HG03280 (cell line): ENCODE data around the gene RSRC1.
"Not testable (repeated sequence)": the region's sequence is repeated elsewhere in the genome, so short reads cannot be mapped to it uniquely, and the experiment has no call there.

ENCODE experiments used
- ATAC-seq: cut with Tn5 transposase; IDR thresholded peaks from one replicate; pipeline ENCODE4 v1.9.1; 2021; ENCODE audit warnings: mild to moderate bottlenecking, moderate library complexity; ENCODE audit not compliant: unreplicated experiment

The RSRC1 gene

DNA sequence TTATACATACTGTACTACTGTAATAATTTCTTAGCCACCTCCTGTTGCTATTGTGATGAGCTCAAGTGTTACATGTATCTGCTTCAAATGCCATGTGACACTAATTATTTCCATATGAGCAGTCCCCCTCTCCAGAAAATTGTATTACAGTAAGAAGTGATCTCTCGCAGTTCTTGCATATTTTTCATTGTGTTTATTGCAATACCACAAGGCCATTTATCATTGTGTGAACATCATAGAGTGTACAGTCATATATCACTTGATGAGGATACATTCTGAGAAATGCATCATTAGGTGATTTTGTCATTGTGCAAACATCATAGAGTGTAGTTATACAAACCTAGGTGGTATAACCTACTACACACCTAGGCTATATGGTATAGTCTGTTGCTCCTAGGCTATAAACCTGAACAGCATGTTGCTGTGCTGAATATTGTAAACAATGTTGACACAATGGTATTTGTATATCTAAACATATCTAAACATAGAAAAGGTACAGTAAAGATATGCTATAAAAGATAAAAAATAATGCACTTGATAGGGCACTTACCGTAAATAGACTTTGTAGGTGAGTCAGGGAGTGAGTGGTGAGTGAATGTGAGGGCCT, 271.5 kb downstream of the RSRC1 start:
- no peak for ATAC-seq

GRCh38 chr3:158382479-158382878, 272.6 kb downstream of the RSRC1 start:
- ATAC-seq = no peak

DNA sequence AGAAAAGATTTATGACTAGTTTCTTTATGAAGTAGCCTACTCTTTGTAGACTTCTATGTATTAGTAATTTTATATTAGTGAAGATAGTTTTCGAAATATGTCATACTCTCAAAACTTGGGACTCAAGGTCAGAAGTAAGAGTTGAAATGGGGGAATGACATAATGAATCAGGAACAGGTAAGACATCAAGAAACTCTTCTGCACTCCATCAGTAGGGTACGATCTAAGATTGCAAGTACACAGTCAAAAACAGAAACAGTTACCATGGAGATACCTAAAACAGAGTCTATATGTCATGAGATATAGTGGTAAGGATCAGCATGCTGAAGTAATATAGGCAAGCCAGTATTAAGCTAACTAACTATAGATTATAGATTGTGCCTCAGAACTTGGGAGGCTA, 274.1 kb downstream of the RSRC1 start:
- ATAC-seq = peak; percentile 92

- ATAC-seq = no peak
Observed at GRCh38 chr3:158395421-158395820, 285.5 kb downstream of the RSRC1 start.

- ATAC-seq = no peak
Observed at GRCh38 chr3:158402590-158402989, 292.7 kb downstream of the RSRC1 start.

DNA sequence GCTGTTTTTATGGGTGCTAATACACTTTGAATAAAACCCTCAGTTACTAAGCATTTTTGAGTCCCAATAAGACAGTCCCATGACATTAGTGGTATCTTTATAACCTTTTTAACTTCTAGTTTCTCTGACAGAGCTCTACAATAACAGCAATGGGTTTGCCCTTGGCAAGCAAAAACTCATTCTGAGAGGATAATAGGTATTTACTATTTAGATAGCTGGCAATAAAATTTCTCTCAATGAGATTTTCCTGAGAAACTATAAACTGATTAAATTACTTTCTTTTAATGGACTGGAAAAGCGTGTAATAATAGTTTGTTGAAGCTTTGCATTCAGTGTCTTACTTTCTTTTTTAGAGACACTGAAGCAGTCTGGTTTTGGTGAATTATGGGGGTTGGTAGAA, 293.1 kb downstream of the RSRC1 start:
- ATAC-seq = no peak

DNA sequence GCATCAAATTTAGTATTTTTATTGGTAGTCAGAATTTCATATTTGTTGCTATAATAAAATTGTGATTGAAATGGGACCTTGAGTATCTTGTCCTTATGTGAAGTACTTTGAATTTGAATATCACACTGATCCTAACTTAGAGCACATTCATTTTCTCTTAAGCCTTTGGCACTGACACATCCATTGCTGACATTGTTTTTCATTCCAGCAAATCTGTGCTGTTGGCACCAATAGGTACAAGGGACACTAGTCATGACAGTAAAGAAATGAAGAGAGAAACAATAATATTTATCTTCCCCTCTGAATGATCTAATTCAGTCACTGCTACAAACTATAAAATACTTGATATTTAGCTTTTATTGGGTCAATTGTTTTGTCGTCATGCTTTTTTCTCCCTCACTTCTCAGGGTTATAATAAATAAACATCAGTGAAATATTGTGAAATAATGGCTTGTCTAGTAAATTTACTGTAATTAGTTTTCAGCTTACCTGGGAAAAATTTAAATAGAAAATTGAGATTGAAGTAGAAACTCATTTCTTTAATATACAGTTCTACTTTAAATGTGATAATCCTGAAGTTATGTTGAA, 294.3 kb downstream of the RSRC1 start:
- no peak for ATAC-seq

DNA sequence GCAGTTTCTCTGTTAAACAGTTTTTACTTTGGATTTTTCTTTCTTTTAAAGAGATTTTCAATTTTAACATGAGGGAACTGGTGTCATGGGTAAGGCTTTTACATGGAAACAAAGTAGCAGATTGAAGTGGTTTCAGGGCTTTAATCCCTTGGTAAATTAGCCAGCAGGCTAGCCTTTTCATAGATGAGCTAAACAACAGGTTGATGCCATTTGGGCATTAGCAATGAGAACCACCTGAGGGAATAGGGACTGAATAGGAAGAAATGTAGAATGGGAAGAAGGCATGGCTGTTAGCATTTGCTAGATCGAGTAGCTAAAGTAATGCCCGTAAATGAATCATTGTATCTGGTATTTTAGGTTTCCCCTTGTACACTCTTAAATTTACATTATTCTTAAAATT, 295.6 kb downstream of the RSRC1 start:
- no peak for ATAC-seq

GRCh38 chr3:158407844-158408517, 298.1 kb downstream of the RSRC1 start:
- ATAC-seq = no peak

- not testable (repeated sequence) for ATAC-seq
Observed at GRCh38 chr3:158408518-158408897, 298.6 kb downstream of the RSRC1 start.

DNA sequence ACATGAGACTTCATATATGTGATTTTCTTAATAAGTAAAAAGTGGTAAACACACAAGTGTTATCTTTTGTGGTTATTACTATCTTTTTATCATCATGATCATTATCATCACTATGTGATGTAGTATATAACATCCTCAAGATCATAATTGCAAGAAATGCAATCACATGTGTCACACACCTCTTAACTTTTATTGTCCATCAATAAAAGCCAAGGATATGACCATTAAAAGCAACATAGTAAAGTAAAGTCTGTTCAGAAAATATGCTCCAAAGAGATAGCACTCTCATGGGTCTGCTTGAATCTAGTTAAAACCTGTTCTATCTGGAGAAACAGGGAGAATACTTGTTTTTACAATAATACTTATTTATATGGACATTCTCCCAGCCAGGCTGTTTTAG, 308.1 kb downstream of the RSRC1 start:
- no peak for ATAC-seq

GRCh38 chr3:158419820-158420653, 310.1 kb downstream of the RSRC1 start:
- no peak for ATAC-seq

DNA sequence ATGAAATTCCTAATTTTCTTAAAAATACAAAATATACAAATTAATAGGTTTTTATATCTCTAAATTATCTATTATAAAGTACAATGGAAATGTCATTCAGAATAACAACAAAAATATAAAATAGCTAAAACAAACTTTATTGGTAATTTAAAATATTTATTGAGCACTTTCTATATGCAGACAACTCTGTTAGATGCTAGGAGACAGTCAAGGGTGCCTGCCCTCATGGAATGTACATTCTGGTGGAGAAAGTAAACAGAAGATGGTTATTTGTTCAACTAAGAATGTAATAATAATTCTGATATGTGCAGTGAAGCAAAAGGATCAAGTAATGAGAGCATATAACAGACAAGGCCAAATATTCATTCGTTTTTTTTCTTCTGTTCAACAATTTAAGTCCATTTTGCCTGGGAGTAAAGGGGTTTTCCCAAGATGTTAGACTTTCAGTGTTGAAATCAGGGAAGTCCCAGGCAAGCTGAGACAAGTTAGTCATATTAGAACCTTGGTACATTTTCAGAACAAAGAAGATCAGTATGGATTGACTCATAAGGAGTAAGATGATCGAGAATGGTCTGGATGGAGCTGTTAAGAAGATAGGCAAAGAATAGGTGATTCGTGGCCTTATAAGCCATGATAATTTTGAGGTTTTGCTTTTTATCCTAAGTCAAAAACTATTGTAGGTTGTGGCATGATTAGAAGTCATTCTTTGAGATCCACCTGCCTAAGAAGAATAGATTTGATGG, 310.9 kb downstream of the RSRC1 start:
- ATAC-seq = peak; percentile 90

- no peak for ATAC-seq
Observed at GRCh38 chr3:158430448-158430847, 320.6 kb downstream of the RSRC1 start.

GRCh38 chr3:158430968-158431367, 321.1 kb downstream of the RSRC1 start:
- ATAC-seq = no peak

DNA sequence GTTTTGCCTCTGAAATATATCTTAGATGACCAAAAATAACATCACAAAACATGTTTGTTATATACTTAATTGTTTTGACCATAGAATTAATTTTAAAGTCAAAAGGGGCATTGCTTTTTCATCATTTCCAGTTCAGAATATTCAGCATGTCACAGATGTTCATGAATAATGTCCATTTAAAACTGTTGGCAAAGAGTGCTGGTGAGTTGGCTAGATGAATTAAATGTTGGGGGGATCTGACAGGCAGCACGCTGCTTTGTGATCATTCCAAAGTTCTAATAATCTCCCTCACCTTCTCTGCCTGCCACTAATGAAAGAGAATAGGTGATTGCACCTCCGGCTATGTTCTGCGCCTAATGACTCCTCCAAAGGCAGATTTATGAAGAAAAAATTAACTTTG, 321.9 kb downstream of the RSRC1 start:
- no peak for ATAC-seq

- ATAC-seq = no peak
Observed at GRCh38 chr3:158434412-158435038, 324.6 kb downstream of the RSRC1 start.

- ATAC-seq = peak; percentile 77
Observed at GRCh38 chr3:158443632-158444031, 333.7 kb downstream of the RSRC1 start.

DNA sequence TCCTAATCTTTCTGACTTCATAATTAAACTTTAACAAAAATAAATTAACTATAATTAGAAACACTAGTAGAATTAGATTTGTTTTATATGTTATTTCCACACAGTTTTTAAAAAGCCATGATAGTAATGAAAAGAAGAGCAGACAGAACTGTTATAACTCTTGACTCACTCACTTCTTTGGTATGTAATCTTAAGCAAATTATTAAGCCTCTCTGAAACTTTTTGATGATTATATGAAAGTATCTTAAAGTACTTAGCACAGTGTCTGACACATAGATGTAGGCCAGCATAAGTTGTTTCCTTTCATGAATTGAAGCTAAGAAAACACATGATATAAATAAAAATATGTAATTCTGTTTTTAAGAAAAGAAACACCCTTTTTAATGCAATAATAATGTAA, 337.5 kb downstream of the RSRC1 start:
- no peak for ATAC-seq

DNA sequence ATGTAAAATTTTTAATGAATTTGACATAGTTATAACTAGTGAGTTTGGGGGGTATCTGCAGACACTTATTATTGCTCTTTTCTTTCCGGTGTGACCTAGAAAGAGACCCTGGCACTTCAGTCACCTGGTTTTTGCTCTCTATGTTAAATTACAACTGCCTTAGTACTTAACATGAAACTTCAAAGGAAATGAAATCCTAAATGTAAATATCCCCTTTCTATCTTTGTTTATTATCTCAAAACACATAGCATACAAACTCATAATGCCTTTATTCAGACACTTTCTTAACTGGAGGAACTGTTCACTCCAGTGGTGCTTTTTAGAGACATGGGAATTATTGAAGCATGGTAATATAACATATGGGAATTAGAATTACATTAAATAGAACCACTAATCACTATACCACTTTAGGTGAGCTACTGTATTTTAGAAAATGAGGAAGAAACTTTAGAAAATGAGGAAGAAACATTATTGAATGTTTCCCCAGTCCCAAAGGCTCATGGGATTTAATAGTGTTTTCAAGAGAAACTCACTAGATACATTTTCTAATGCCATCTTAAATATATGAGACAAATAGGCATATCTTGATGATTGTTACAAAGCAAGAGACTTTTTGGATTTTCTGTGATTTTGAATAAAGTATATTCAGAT, 341.6 kb downstream of the RSRC1 start:
- ATAC-seq = no peak
